ENCODE measurements around the gene CCND3.

DNA sequence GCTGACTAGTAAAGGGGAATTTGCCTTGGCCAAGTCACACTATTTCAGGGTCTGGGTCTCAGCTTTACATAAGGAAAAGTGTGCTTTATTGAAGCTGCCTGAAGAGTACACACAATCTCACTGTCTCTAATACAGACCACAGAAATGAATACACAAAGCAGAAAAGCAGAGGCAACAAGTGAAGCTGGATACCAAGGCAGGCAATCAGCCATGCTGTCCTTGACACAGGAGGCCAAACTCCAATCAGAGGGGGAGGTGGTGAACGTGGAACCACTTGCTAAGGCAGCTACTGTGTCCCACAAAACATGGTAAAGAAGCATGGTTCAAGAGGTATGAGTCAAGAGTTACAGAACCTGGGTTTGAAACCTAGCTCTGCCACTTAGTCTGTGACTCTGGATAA lies 21.8 kb upstream of the CCND3 start:
- TF ChIP-seq TAF1 (IDR thresholded peaks at IDR 0.05; ENCODE audit: low read depth, low read length) (no peak), POLR2AphosphoS5 (IDR thresholded peaks at IDR 0.05; ENCODE audit: low read depth, low read length) (no peak), POLR2A (IDR thresholded peaks at IDR 0.05; ENCODE audit: low read depth, low read length) (no peak), SPI1 (IDR thresholded peaks at IDR 0.05; ENCODE audit: low read depth, low read length) (no peak), PAX5 (IDR thresholded peaks at IDR 0.05; ENCODE audit: insufficient read depth, low read length, severe bottlenecking) (no peak)

Data from GM12891 (cell line).